Stimulated activated CD4-positive, alpha-beta T cell treated with anti-CD3 and anti-CD28 coated beads, Interleukin-12 subunit alpha, Interleukin-12 subunit beta, amount 100 ng/mL, for 48 hours (primary cell): ENCODE data around the gene USP5.

ENCODE experiments used
- DNase-seq, 3 donors: peaks; one replicate each; pipeline ENCODE4 v3.0.0-alpha.2; 2020; ENCODE audit warnings: low read depth in 2 of 3, low spot score in 1 of 3

USP5 gene

DNA sequence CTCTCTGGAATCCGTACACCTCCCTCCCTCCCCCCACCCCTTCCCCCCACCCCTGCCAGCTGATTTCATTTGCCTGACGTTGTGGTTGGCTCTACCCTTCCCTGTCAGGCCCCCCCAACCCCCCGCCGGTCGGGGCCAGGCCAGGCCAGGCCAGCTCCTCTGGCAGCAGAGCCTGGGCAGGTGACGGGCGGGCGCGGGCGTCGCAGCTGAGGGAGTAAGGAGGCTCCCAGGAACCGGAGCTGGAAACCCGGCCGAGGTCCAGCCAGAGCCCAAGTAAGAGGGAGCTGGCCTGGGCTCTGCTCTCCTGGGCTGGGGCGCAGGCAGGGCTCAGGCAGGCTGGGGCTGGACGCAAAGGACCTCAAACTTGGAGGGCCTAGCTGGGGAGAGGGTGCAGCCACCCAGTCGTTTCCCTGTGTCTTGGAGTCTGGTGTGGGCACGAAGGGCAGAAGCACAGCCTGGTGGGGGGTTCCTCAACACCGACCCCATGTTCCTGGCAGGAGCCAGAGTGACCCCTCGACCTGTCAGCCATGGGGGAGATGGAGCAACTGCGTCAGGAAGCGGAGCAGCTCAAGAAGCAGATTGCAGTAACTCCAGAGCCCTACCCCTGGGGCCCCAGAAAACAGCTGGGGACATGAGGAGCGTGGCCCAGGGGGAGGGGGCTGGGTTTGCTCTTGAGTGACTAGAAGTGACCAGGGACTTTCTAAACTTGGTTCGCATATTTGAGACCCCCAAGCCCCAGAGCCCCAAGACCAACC, 11.0 kb upstream of the USP5 start, which contains the start of gene GNB3:
Gene GNB3, plus strand, starts transcription at position 165 of the 755 bp plus-strand sequence. Its CDS starts 363 bp downstream, at position 528.
- no peak for DNase-seq

DNA sequence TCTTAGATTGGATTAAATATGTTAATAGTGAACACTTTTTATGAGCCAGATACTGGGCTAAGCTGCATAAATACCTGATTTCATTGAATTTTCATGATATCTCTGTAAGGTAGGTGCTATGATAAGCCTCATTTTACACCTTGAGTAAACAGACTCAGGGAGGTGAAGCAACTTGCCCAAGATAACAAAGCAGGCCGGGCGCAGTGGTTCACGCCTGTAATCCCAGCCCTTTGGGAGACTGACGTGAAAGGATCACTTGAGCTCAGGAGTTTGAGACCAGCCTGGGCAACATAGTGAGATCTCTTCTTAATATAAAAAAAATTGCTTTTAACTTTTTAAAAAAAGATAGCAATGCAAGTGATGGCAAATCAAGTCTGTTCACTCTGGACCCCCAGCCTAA, 9.9 kb upstream of the USP5 start:
- no peak for DNase-seq

DNA sequence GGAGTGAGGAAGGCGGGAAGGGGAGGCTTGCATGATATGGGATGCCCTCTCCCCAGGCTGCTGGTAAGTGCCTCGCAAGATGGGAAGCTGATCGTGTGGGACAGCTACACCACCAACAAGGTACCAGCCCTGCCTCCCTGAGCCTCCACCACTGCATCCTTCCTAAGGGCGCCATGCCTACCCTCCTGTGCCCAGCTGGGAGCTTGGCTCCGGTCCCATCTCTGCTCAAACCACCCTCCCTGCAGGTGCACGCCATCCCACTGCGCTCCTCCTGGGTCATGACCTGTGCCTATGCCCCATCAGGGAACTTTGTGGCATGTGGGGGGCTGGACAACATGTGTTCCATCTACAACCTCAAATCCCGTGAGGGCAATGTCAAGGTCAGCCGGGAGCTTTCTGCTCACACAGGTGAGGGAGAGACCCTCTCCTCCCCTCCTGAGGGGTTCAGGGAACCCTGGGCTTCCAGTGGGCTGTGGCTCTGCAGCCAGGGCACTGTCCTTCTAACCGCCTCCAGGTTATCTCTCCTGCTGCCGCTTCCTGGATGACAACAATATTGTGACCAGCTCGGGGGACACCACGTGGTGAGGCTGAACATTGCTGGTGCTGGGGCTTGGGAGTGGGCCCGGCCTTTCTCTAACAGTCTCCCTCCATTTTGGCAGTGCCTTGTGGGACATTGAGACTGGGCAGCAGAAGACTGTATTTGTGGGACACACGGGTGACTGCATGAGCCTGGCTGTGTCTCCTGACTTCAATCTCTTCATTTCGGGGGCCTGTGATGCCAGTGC, 8.6 kb upstream of the USP5 start:
- no peak for DNase-seq

DNA sequence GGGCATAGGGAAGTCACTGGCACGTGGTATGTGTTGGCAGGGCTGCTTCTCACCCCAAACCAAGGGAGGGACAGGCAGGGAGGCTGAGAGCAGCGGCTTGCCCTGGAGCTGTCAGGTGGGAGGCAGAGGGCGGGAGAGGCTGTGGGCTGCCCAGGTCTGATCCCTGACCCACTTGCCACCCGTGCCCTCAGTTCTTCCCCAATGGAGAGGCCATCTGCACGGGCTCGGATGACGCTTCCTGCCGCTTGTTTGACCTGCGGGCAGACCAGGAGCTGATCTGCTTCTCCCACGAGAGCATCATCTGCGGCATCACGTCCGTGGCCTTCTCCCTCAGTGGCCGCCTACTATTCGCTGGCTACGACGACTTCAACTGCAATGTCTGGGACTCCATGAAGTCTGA, 6.6 kb upstream of the USP5 start:
- no peak for DNase-seq

DNA sequence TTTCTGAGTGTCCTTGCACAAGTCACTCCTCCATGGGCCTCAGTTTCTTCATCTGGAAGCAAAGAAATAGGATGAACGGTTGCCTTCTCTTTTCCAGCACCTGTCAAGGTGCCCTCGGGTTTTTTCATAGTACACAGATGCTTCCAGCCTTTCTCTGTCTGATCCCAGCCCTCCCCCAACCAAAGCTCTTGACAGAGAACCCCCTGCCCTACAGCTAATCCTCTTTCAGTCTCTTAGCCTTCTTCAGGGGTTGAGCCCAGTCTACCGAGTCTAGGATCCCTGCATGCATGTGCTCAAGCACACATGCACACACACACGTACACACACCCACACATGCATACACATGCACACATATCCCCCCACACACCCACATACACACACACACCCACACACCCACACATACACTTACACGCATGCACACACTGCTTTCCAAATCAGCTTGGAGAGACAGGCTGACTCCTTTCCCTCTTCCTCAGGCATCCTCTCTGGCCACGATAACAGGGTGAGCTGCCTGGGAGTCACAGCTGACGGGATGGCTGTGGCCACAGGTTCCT, 5.6 kb upstream of the USP5 start:
- DNase-seq = no peak

DNA sequence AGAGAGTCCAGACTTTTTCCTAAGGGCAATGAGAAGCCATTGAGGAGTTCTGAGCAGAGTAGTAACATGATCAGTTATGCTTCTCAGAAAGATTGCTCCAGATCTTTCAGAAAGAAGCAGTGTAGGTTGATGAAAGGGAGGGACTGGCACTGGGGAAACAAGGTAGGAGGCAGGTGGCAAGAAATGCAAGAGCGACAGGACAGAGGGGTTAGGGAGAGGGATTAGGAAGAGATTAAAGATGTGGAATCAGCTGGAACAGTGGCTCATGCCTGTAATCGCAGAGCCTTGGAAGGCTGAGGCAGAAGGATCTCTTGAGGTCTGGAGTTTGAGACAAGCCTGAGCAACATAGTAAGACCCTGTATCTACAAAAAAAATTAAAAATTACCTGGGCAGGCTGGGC, 4.3 kb upstream of the USP5 start:
- DNase-seq = no peak

DNA sequence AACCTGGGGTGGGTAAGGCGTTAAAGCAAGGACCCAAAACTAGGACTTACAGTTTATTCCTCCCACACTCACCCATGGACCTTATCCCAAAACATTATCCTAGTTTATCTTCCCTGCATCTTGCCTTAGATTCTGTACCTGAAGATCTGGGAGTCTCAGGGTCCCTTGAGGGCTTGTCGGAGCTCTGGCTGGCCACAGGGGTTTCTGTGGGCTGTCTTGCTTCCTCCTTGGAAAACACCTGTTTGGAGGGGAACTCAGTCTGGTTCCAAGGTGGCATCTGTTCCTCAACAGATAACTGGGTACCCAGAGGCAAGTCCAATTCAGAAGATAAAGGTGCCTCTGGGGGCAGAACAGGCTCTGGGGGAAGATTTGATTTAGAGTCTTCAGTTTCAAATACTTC, 2.5 kb upstream of the USP5 start:
- DNase-seq = no peak

DNA sequence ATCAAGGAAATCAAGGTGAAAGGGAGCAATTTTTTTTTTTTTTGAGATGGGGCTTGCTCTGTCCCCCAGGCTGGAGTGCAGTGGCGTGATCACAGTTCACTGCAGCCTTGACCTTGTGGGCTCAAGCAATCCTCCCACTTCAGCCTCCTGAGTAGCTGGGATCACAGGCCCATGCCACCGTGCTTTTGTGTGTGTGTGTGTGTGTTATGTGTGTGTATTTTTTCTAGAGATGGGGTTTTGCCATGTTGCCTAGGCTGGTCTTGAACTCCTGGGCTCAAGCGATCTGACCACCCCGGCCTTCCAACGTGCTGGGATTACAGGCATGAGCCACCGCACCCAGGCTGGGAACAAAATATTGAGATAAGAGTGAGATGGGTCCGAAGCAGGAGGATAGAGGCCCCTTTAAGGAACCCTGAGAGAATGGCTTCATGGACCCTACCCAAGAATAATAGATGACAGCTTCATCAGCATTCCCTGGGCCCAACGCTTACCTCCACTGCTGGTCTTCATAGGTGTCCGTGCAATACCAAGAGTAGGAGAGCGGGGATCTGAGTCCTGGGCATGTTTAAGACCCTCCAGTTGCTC, 1.9 kb upstream of the USP5 start:
- no peak for DNase-seq

DNA sequence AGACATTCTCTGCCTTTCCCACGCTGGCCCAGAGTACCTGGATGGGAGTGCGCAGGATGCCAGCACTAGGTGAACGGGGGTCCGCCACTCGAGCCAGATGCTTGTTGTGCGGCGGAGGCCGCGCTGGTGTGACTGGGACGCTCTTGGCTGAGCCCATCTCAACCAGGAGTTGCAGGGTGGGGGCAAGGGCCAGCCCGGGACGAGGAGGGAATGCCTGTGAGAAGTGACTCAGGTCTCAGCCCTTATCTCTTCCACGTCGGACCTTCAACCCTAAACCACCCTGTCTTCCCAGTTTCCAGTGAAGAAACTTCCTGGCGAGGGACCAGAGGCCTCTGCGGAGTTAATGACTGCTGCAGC, 1.2 kb upstream of the USP5 start:
- no peak for DNase-seq

DNA sequence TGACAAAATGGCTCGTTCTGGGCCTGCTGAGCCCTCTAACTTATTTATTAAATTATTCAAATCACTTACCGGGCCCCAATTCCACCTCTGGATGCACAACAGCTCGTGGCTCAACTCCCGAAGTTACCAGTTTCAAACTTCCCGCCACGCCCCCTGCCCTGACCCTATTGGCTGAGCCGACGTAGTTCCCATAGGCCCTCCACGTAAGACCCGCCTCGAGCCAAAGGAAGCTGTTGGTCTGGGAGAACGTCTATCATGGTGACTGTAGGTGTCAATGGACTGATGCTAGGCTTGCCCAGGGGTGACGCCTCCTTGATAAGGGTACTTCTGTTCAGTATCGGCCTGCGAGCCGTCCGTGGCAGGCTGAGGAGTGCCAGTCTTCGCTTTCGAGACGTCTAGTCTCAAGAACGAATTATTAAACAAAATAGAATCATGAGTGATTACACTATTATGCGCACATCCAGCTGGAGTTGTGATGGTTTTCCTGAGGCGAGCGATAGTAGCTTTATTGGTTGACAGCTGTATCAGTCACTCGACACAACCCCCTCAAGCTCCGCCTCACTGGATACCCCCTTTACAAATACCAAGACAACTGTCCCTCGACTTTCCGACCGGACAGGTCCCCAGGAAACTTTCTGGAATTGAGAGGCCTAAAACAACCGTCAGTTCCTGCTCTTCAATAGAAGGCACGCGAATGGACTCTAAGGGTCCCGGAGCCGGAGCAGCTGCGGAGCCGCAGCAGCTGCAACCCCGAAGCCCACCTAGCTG, 613 bp upstream of the USP5 start, which contains the start of gene CDCA3:
Gene CDCA3, minus strand, starts transcription at position 134 of the 768 bp plus-strand sequence. CDS start 334 bp downstream, outside the sequence.
- peak; percentile 94 to 95 (median 95) for DNase-seq

DNA sequence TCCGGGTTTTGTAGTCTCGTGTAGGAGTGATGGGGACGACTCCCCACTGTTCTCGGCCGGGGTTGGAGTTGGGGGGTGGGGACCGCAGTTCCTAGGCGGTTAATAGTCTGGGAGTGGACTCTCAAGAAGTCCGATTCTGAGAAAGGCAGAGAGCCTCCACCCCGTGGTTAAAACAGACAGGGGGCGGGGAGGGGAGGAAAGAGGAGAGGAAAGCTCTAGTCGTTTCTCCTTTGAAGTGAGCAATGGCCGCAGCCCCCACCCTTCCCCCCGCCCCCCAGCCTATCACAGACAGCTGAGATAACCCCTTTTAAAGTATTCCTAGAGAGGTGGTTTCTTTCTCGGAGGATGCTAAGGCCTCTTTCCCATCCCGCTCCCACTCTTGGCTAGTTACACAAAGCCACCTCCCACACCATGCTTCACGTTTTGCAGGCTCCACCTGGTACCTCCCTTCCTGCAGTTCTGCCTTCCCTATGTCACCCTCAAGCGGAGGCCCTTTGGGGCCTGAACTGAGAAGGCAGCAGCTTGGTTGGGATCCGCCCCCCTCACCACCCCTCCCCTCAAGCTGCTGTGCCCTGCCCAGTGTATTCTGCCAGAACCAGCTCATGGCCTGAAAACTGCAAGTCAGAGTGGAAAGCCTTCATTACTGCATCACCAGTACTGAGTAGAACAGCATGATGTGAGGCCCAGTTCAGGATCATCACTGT, 853 bp downstream of the USP5 start:
- DNase-seq = peak; percentile 65 to 75 (median 72)

DNA sequence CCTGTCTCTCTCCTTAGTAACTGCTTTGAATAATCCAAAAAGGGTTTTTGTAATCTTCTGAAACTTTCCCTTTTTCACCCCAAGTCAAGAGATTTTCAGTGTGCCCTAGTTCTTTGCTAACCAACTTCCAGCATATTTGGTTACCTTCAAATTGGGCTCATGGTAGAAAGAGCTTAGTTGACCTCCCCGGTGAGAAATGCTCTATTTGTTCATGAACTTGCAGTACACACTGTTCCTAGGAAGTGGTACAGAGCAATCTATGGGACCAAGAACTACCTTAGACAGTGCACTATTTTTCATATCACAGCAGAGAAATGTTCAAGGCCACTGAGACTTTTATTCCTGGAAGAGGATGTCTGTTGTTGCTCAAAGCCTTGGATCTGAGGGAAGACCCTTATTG, 1.7 kb downstream of the USP5 start:
- DNase-seq = no peak

DNA sequence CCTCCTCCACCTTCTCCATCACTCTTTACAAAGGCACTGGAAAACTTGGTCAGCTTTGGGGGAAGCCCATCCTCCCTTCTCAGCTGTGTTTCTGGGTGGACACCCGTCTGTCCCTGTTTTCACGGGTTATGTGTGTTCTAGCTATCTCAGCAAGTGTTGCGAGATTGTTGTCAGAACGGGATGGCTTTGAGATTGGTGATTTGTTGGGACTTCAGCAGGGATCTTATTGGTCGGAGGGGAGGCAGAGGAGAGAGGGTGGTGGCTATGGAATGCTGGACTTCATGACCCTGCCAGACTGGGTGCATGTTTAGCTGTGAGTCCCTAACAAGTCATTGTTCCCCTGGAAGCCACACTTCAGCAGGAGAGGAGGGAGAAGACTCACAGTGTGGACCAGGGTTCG, 2.1 kb downstream of the USP5 start:
- DNase-seq = no peak

DNA sequence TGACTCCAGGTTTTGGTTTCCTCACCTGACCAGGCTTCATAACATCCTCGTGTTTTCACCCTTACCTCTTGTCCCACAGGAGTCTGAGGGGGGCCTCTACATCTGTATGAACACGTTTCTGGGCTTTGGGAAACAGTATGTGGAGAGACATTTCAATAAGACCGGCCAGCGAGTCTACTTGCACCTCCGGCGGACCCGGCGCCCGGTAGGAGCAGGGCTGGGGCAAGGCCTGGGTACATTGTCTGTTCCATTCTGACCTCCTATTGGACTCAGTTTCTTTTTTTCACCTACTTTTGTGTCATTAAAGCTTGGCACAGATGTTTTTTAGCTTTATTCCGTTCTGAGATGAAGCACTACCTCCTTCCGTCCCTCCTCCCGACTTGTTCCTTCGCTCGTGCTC, 3.4 kb downstream of the USP5 start:
- no peak for DNase-seq

DNA sequence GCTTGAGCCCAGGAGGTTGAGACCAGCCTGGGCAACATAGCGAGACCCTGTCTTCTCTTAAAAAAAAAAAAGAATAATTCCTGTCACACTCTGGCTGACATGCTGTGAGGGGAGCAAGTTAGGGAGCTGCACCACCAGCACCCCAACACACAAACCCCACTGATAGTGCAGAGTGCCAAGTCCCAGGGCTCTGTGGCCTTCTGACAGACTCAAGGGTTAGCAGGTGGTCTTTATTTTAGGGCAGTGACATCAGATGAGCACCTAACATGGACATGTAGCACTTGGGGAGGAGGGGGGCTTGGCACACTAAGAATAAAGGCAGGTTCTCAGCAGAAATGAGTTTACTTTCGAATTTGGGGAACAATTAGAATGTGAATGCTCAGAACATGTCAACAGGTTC, 6.8 kb downstream of the USP5 start:
- DNase-seq = no peak

DNA sequence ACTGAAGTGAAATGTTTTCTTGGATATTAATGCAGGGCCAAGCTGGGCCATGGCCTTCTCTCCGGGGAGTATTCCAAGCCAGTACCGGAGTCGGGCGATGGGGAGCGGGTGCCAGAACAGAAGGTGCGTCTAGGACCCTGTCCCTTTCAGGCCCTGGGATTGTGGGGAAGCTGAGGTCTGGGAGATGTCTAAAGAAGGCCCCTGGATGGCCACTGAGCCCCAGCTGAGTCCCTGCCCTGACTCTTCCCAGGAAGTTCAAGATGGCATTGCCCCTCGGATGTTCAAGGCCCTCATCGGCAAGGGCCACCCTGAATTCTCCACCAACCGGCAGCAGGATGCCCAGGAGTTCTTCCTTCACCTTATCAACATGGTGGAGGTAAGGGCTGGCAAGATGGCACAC, 8.2 kb downstream of the USP5 start:
- DNase-seq = no peak

DNA sequence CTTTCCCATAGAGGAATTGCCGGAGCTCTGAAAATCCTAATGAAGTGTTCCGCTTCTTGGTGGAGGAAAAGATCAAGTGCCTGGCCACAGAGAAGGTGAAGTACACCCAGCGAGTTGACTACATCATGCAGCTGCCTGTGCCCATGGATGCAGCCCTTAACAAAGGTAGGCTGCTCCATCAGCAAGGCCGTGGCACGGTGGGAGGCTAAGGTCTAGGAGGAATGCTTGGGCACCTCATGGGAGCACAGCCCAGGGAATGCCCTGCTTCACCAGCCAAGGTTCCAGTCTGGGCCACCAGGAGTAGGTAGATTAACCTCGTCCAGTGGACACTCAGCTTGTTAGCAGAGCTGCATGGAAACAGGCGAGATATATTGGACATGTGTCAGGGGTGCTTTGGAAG, 9.0 kb downstream of the USP5 start:
- no peak for DNase-seq

DNA sequence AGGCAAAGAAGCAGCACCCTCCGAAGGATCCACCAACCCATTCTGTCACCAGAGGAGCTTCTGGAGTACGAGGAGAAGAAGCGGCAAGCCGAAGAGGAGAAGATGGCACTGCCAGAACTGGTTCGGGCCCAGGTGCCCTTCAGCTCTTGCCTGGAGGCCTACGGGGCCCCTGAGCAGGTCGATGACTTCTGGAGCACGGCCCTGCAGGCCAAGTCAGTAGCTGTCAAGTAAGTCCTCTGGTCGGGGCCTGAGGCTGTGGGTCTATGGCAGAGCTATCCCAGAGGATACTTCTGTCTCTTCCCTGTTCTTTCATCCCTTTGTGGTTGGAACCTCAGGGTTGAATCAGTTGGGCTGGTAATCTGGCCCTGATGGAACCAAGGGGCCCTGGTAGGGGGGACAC, 9.4 kb downstream of the USP5 start:
- DNase-seq = no peak

DNA sequence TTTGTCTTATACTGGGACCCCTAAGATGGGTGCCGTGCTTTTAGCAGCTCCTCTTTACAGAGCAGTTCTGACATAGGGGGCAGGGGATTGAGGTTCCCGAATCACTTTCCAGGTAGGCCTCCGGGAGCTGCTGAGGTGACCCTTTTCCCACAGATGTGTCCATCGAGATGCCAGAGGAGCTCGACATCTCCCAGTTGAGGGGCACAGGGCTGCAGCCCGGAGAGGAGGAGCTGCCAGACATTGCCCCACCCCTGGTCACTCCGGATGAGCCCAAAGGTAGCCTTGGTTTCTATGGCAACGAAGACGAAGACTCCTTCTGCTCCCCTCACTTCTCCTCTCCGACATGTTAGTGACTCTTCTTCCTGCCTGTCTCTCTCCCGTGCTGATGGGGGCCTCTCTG, 11.1 kb downstream of the USP5 start:
- DNase-seq = no peak

DNA sequence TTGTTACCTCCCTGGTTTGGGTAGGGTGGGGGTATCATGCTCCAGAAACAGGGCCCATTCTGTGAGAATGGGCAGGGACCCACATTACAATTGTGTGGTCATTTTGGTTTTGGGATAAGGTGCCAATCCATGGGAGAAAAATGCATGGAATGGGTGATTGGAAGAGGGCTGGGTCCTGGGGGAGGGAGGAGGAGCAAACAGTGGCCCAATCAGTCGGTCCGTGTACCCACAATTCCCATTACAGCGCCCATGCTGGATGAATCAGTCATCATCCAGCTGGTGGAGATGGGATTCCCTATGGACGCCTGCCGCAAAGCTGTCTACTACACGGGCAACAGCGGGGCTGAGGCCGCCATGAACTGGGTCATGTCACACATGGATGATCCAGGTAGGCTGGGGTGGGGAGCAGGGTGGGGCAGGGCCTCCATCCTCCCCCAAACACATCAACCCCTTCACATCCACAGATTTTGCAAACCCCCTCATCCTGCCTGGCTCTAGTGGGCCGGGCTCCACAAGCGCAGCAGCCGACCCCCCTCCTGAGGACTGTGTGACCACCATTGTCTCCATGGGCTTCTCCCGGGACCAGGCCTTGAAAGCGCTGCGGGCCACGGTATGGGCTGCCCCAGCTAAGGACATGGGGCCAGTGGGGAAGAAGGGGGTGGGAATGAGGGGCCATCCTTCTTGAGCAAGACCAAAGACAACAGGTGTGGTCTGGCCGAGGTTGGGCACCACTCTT, 11.8 kb downstream of the USP5 start:
- DNase-seq = no peak
